ENCODE data around the gene BRD7.

The BRD7 gene

DNA sequence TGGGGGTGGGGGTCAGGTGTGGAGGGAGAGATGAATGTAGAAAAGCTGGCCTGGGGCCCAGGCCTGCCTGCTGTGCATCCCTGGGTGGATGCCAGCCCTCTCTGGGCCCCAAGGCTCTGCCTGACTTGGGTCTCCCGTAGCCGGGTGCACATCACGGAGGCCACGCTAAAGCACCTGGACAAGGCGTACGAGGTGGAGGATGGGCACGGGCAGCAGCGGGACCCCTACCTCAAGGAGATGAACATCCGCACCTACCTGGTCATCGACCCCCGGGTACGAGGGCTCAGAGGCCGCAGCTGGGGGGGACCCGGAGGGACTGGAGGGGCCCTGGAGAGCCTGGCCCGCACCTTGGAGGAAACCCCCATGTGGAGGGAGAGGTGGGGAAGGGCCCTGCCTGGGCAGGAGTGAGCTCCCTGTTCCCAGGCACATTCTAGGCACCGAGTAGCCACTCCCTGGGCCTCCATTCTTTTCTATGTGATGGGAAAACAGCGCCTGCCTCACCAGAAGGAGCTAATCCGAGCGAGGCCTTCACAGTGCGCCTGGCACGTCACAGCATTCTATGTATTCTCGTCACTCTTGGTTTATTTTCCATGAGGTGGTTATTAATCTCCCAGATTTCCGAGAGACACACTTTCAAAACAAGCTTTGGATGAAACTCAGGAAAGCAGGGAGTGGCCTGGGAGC lies 67.7 kb downstream of the BRD7 start:
- no peaks in the 10 kb centered on the region for H3K4me1 ChIP-seq (ENCODE audit: control insufficient read depth, insufficient read depth, low read length)
- H3K27ac ChIP-seq (ENCODE audit: low read depth, low read length) = no peak overlapping the region
- H3K9me3 ChIP-seq (ENCODE audit: control insufficient read depth, insufficient read depth, low read length) = no peaks in the 10 kb centered on the region
- H3K9ac ChIP-seq (ENCODE audit: low read depth, low read length) = no peak overlapping the region
- H3K27me3 ChIP-seq (ENCODE audit: control insufficient read depth, insufficient read depth, low read length) = no peaks in the 10 kb centered on the region
- H3K36me3 ChIP-seq (ENCODE audit: control insufficient read depth, insufficient read depth, low read length) = no peaks in the 10 kb centered on the region
- H3K4me3 ChIP-seq (ENCODE audit: low read depth, low read length) = no peak overlapping the region

GRCh38 chr16:50299508-50300105 lies 69.2 kb downstream of the BRD7 start:
- no peaks in the 10 kb centered on the region for H3K27me3 ChIP-seq (ENCODE audit: control insufficient read depth, insufficient read depth, low read length)
- no peaks in the 10 kb centered on the region for H3K9me3 ChIP-seq (ENCODE audit: control insufficient read depth, insufficient read depth, low read length)
- H3K9ac ChIP-seq (ENCODE audit: low read depth, low read length) = no peak overlapping the region
- H3K36me3 ChIP-seq (ENCODE audit: control insufficient read depth, insufficient read depth, low read length) = no peaks in the 10 kb centered on the region
- no peak overlapping the region for H3K4me3 ChIP-seq (ENCODE audit: low read depth, low read length)
- H3K27ac ChIP-seq (ENCODE audit: low read depth, low read length) = no peak overlapping the region
- no peaks in the 10 kb centered on the region for H3K4me1 ChIP-seq (ENCODE audit: control insufficient read depth, insufficient read depth, low read length)

- H3K9me3 ChIP-seq (ENCODE audit: control insufficient read depth, insufficient read depth, low read length) = no peaks in the 10 kb centered on the region
- H3K9ac ChIP-seq (ENCODE audit: low read depth, low read length) = no peak overlapping the region
- H3K36me3 ChIP-seq (ENCODE audit: control insufficient read depth, insufficient read depth, low read length) = no peaks in the 10 kb centered on the region
- H3K27me3 ChIP-seq (ENCODE audit: control insufficient read depth, insufficient read depth, low read length) = no peaks in the 10 kb centered on the region
- H3K4me3 ChIP-seq (ENCODE audit: low read depth, low read length) = no peak overlapping the region
- no peak overlapping the region for H3K27ac ChIP-seq (ENCODE audit: low read depth, low read length)
- H3K4me1 ChIP-seq (ENCODE audit: control insufficient read depth, insufficient read depth, low read length) = no peaks in the 10 kb centered on the region
Observed at GRCh38 chr16:50298591-50299507, 69.9 kb downstream of the BRD7 start.

- H3K4me1 ChIP-seq (ENCODE audit: control insufficient read depth, insufficient read depth, low read length) = no peaks in the 10 kb centered on the region
- H3K36me3 ChIP-seq (ENCODE audit: control insufficient read depth, insufficient read depth, low read length) = no peaks in the 10 kb centered on the region
- no peaks in the 10 kb centered on the region for H3K27me3 ChIP-seq (ENCODE audit: control insufficient read depth, insufficient read depth, low read length)
- H3K9me3 ChIP-seq (ENCODE audit: control insufficient read depth, insufficient read depth, low read length) = no peaks in the 10 kb centered on the region
- no peak overlapping the region for H3K9ac ChIP-seq (ENCODE audit: low read depth, low read length)
- no peak overlapping the region for H3K4me3 ChIP-seq (ENCODE audit: low read depth, low read length)
- H3K27ac ChIP-seq (ENCODE audit: low read depth, low read length) = no peak overlapping the region
Observed at GRCh38 chr16:50298075-50298460, 70.7 kb downstream of the BRD7 start.

DNA sequence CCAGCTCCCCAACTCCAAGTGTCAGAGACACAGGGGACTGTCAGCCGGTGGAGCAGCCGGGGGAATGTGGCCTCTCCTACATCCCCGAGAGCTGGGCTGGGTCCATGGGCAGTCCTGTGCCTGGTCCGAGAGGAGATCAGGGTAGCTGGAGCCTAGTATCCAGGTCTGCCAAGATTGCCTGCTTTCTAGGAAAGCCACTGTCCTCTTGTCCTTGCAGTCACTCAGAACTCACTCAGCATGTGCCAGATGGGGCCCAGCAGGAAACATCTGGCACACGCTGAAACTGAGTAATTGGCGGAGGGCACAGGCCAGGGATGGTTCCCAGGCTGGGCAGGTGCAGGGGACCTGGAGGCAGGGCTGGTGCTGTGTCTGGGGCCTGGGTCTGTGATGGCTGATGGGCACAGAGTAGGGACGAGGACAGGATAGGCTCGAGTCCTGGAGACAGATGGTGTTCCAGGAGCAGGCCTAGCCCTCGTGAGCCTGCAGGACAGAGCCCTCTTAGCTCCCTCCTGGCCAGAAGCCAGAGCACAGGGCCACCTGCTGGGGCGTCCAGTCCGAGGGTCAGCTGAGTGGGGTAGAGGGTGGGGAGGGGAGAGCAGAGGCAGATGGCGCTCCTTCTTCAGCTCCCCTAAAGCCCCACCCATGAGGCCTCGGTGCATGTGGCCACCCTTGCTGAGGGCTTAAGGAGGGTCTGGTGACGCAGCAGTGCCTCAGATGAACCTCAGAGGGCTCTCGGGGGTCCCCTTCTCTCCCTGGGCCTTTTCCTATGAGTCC lies 71.3 kb downstream of the BRD7 start:
- Histone ChIP-seq H3K9me3 (ENCODE audit: control insufficient read depth, insufficient read depth, low read length) (no peaks in the 10 kb centered on the region), H3K9ac (ENCODE audit: low read depth, low read length) (no peak overlapping the region), H3K27ac (ENCODE audit: low read depth, low read length) (no peak overlapping the region), H3K27me3 (ENCODE audit: control insufficient read depth, insufficient read depth, low read length) (no peaks in the 10 kb centered on the region), H3K4me1 (ENCODE audit: control insufficient read depth, insufficient read depth, low read length) (no peaks in the 10 kb centered on the region), H3K4me3 (ENCODE audit: low read depth, low read length) (no peak overlapping the region), H3K36me3 (ENCODE audit: control insufficient read depth, insufficient read depth, low read length) (no peaks in the 10 kb centered on the region)

- Histone ChIP-seq H3K27me3 (ENCODE audit: control insufficient read depth, insufficient read depth, low read length) (no peaks in the 10 kb centered on the region), H3K4me3 (ENCODE audit: low read depth, low read length) (no peak overlapping the region), H3K4me1 (ENCODE audit: control insufficient read depth, insufficient read depth, low read length) (no peaks in the 10 kb centered on the region), H3K27ac (ENCODE audit: low read depth, low read length) (no peak overlapping the region), H3K36me3 (ENCODE audit: control insufficient read depth, insufficient read depth, low read length) (no peaks in the 10 kb centered on the region), H3K9ac (ENCODE audit: low read depth, low read length) (no peak overlapping the region), H3K9me3 (ENCODE audit: control insufficient read depth, insufficient read depth, low read length) (no peaks in the 10 kb centered on the region)
Observed at GRCh38 chr16:50296807-50297206, 72.0 kb downstream of the BRD7 start.

DNA sequence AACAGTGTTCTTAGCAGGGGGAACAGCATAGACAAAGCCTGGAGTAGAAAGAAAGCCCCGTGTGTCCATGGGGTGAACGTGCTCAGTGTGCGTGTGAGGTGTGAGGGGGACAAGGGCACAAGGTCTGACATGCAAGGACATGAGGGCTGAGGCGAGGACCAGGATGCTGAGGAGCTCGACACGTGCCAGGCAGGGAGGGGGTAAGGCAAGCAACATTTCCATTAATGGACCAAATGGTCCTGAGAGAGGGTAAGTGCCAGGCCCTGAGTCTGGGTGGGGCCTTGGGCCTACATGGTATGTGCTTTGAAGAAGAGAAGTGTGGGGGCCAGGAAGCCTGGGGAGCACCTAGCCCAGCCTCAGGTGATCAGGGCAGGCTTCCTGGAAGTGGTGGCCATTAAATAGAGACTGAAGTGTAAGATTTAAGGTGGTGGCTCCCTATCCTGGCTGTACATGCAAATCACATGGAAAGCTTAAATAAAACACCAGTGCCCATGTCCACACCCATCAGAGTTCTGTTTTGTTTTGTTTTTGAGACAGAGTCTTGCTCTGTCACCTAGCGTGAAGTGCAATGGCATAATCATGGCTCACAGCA lies 73.2 kb downstream of the BRD7 start:
- no peak overlapping the region for H3K9ac ChIP-seq (ENCODE audit: low read depth, low read length)
- H3K36me3 ChIP-seq (ENCODE audit: control insufficient read depth, insufficient read depth, low read length) = no peaks in the 10 kb centered on the region
- H3K27me3 ChIP-seq (ENCODE audit: control insufficient read depth, insufficient read depth, low read length) = no peaks in the 10 kb centered on the region

GRCh38 chr16:50294955-50295354 lies 73.8 kb downstream of the BRD7 start:
- Histone ChIP-seq H3K27me3 (ENCODE audit: control insufficient read depth, insufficient read depth, low read length) (no peaks in the 10 kb centered on the region), H3K9me3 (ENCODE audit: control insufficient read depth, insufficient read depth, low read length) (no peaks in the 10 kb centered on the region), H3K9ac (ENCODE audit: low read depth, low read length) (no peak overlapping the region), H3K4me1 (ENCODE audit: control insufficient read depth, insufficient read depth, low read length) (no peaks in the 10 kb centered on the region), H3K4me3 (ENCODE audit: low read depth, low read length) (no peak overlapping the region), H3K36me3 (ENCODE audit: control insufficient read depth, insufficient read depth, low read length) (no peaks in the 10 kb centered on the region), H3K27ac (ENCODE audit: low read depth, low read length) (no peak overlapping the region)

More for the DNA sequence above, 73.2 kb downstream of the BRD7 start:
- H3K9me3 ChIP-seq (ENCODE audit: control insufficient read depth, insufficient read depth, low read length) = no peaks in the 10 kb centered on the region
- H3K27ac ChIP-seq (ENCODE audit: low read depth, low read length) = no peak overlapping the region
- H3K4me1 ChIP-seq (ENCODE audit: control insufficient read depth, insufficient read depth, low read length) = no peaks in the 10 kb centered on the region
- H3K4me3 ChIP-seq (ENCODE audit: low read depth, low read length) = no peak overlapping the region

DNA sequence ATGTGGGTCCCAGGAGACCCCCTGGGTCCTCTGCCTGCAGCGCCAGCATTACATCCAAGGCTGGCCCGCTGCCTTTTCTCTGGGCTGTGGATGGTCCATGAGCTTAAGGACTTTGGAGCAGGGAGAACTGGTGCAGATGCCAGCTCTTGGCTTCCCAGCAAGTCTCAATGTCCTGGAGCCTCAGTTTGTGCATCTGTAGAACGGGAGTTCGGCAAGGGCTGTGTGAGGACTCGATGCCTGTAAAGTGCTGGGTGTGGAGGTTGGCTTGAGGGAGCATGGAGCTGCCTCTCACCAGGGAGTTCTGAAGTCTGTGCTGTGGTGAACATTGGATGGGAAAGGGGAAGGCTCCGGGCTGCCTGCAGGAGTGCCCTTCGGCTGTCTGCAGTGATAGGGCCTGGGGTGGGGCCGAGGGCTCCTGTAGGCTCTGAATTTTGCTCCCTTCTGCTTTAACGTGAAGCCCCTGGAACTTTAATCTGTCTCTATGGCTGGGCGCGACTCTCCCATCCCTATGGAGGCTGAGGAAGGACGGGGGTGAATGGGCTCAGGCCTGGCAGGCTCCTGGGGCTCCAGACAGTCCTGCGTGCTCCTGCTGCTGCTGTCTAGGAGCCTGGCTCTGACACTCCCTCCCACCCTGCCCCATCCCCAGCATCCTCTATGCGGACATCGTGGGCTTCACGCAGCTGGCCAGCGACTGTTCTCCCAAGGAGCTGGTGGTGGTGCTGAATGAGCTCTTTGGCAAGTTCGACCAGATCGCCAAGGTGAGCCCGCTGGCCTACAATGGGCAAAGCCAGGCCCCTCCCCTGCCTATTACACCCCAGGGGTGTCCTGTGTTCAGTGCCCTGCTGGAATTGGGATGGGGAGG lies 74.6 kb downstream of the BRD7 start:
- Histone ChIP-seq H3K9me3 (ENCODE audit: control insufficient read depth, insufficient read depth, low read length) (no peaks in the 10 kb centered on the region), H3K36me3 (ENCODE audit: control insufficient read depth, insufficient read depth, low read length) (no peaks in the 10 kb centered on the region), H3K27ac (ENCODE audit: low read depth, low read length) (no peak overlapping the region), H3K4me3 (ENCODE audit: low read depth, low read length) (no peak overlapping the region), H3K9ac (ENCODE audit: low read depth, low read length) (no peak overlapping the region), H3K27me3 (ENCODE audit: control insufficient read depth, insufficient read depth, low read length) (no peaks in the 10 kb centered on the region), H3K4me1 (ENCODE audit: control insufficient read depth, insufficient read depth, low read length) (no peaks in the 10 kb centered on the region)

Data from HUES48 (cell line).